Ramos (cell line): Measurements from ENCODE around the gene CPEB3.
"Not testable (repeated sequence)": the region's sequence is repeated elsewhere in the genome, so short reads cannot be mapped to it uniquely, and the experiment has no call there.

Experiments
- in situ Hi-C: fragments of 300-500 bp; cut with MboI; formaldehyde crosslinking; loops from one replicate; pipeline ENCODE4 v1.14.3; 2022; ENCODE audit warnings: low sequenced_read_pairs; ENCODE audit not compliant: unreplicated experiment

CPEB3 gene

DNA sequence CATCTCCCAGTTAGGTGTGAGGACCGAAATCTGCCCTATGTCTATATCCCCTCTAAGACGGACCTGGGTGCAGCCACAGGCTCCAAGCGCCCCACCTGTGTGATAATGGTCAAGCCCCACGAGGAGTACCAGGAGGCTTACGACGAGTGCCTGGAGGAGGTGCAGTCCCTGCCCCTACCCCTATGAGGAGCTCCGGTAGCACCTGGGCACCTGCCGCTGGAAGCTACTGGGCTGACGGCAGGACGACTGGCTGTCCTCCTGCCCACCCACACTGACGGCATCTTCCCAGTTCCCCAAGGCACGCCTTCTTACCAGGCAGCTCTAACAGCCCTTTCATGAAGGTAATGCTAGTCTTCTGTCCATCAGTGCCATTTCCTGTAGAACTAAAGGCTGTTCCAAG lies 74.3 kb downstream of the CPEB3 start:
- in situ Hi-C loops = not testable (repeated sequence)

GRCh38 chr10:92215222-92215621 lies 75.7 kb downstream of the CPEB3 start:
- in situ Hi-C loops = not testable (repeated sequence)

- in situ Hi-C loops = no loop called here
Measured at GRCh38 chr10:92213049-92213448, 77.8 kb downstream of the CPEB3 start.

- in situ Hi-C loops = no loop called here
Measured at GRCh38 chr10:92208736-92209135, 82.1 kb downstream of the CPEB3 start.

GRCh38 chr10:92208157-92208720 lies 82.6 kb downstream of the CPEB3 start:
- in situ Hi-C loops = no loop called here

- in situ Hi-C loops = no loop called here
Measured at GRCh38 chr10:92207061-92207460, 83.8 kb downstream of the CPEB3 start.

- in situ Hi-C loops = no loop called here
Measured at GRCh38 chr10:92203919-92204623, 86.8 kb downstream of the CPEB3 start.

DNA sequence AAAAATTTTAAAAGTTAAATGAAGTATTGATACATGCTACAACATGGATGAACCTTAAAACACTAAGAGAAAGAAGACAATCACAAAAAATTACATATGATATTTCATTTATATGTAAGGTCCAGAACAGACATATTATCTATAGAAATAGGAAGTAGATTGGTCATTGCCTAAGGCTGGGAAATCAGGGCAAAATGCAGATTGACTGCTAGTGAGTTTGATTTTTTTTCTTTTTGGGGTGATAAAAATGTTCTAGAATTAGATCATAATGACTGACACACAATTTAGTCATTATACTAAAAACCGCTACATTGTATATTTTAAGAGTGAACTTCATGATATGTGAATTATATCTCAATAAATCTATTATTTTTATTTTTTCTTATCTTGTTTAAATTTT lies 88.3 kb downstream of the CPEB3 start:
- in situ Hi-C loops = no loop called here

GRCh38 chr10:92200564-92200963 lies 90.3 kb downstream of the CPEB3 start:
- in situ Hi-C loops = no loop called here

- in situ Hi-C loops = no loop called here
Measured at GRCh38 chr10:92187101-92187500, 103.8 kb downstream of the CPEB3 start.

- in situ Hi-C loops = no loop called here
Measured at GRCh38 chr10:92184977-92185376, 105.9 kb downstream of the CPEB3 start.

DNA sequence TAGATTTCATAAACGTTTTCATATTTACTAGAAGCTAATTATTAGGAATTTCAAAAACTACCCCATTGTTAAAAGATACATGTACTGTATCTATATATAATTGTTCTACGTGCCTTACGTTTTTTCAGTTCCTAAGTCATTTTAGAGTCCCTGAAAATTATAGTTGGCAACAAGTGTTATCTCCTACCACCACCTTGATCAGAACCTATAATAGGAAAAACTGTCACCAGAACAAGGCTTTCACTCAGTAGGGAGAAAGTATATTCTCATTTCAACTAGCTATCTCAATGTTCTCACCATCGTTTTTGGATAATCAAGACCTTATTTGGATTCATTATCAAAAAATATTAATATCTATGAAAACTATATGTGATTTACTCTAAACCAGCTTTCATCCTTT lies 107.7 kb downstream of the CPEB3 start:
- in situ Hi-C loops = no loop called here

DNA sequence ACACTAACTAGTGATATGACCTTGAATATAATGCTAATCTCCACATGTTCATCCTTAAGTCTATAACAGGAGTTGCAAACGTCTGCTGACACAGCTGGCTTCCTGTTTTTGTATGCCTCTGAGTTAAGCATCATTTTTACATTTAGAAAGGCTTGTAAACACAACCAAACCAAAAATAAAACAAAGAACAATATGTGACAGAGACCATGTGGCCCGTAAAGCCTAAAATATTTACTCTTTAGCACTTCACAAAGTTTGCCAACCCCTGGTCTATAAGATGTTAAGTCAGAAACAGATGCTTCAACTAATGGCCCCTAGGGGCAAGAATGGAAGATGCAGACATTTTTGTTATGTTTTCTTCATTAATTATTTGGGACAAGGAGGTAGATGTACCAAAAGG lies 109.3 kb downstream of the CPEB3 start:
- in situ Hi-C loops = no loop called here

GRCh38 chr10:92180399-92180798 lies 110.5 kb downstream of the CPEB3 start:
- in situ Hi-C loops = no loop called here

- in situ Hi-C loops = no loop called here
Measured at GRCh38 chr10:92177546-92177945, 113.3 kb downstream of the CPEB3 start.

GRCh38 chr10:92175164-92175563 lies 115.7 kb downstream of the CPEB3 start:
- in situ Hi-C loops = no loop called here

DNA sequence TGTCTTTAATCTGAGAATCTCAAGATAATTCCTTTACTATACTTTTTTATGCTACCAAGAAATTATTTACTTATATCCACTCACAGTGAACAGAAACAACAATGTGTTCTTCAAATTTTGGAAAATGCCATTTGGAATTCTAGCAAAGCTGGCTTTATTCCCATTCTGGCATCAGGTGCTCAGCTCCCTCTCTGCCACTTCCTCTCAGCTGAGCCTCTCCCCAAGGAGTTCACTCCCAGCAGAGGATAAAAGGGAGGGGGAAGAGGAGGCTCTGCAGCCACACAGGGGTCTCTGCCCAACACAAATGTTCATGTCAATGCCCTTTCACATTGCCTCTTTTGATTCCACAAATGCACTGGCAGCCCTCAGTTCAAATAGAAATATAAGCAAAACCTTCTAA lies 116.9 kb downstream of the CPEB3 start:
- in situ Hi-C loops = no loop called here

DNA sequence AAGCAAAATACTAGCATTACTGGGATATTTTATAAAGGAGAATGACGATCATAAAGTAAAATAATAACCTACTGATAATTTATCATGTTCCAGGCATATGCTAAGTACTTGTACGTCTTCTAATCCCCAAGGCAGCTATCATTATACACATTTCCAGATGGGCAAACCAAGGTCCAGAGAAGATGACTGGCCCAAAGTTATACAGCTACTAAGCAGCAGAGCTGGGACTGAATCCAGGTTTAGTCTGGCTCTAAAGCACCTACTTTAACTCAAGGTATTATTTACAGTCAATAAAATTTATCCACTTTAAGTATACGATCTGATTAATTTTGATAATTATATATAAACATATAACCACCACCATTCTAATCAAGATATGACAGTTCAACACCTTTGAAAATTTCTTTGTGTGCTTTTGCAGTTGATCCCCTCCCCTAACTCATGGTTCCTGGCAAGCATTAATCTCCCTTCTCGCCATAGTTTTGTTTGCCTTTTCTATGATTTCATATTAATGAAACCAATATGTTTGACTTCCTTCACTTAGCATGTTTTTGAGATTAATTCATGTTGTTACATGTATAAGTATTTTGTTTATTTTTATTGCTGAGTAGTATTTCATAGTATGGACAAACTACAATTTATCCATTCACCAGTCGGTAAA lies 126.7 kb downstream of the CPEB3 start:
- in situ Hi-C loops = no loop called here

DNA sequence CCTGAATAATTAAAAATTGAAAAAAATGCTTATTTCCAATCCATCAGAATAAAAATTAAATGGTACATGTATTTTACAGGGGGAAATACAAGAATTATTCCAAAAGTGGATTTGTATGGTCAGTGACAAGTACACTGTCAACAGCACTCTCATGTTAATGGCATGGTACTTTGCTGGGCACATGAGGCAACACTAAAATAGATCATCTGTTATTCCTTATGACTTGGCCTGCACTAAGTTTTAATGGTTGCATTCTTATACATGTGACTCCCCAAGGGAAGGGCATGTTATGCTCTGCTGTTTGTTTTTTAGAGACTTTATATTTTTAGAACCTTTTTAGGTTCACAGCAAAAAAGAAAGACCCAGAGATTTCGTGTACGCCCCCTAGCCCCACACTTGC lies 128.3 kb downstream of the CPEB3 start:
- in situ Hi-C loops = no loop called here

- in situ Hi-C loops = no loop called here
Measured at GRCh38 chr10:92156874-92157773, 133.8 kb downstream of the CPEB3 start.

DNA sequence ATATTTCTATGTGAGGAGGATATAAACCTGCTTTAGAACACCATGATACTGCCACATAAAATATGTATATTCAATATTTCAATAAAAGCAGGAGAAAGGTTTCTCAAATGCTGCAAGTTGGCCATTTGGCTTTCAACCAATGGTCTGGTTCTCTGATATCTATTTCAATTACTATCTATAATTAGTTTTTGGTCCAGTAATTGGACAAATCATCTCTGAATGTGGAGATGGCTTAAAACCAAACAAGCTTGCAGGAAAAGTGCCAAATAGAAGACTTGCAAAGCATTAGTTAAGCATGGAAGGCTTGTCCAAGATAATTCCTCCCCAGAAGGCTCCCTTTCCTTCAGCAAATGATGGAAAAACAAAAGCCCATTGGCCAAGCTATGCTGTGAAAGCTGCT lies 140.1 kb downstream of the CPEB3 start:
- in situ Hi-C loops = no loop called here
